SK-N-SH (cell line): ENCODE results near the gene SLC26A4. TPM values are rescaled to one million over a fixed set of nuclear protein-coding genes. Genes with fewer than 3 reads are reported as not detected.

ENCODE experiments used
- CTCF ChIA-PET: fragments of 300-600, 350-600 bp; formaldehyde crosslinking; extraction: SDS; loops from one replicate; lab custom pipeline; 2021; lab: Yijun Ruan, JAX
- POLR2A ChIA-PET: fragments of 350-600 bp; sonication (Branson Sonifier 250); formaldehyde crosslinking; extraction: SDS; loops from one replicate; lab custom pipeline; 2020; ENCODE audit warnings: antibody characterized with exemption, inconsistent platforms; lab: Yijun Ruan, JAX
- DNase-seq: peaks from one replicate; pipeline ENCODE4 v3.0.0; 2012
- H2AFZ ChIP-seq: fragments of 200-600 bp; sonication (generic); 2 replicates; pipeline ENCODE4 v1.8.1; 2016; ENCODE audit warnings: antibody characterized with exemption, mild to moderate bottlenecking, low read depth
- H3F3A ChIP-seq: fragments of 200-600 bp; sonication (generic); replicated peaks from 2 replicates; pipeline ENCODE3; 2016; ENCODE audit warnings: antibody characterized with exemption, mild to moderate bottlenecking; ENCODE audit not compliant: insufficient read depth
- H3K27ac ChIP-seq, 2 experiments: fragments of 200-500 bp in 1 of 2; fragments of 200-600 bp in 1 of 2; sonication (Bioruptor generic) in 1 of 2; sonication (generic), shearing (Covaris generic) in 1 of 2; 2 replicates each; pipeline versions ENCODE4 v1.5.1 to v1.6.1; 2014 to 2016; ENCODE audit warnings: low read depth in 2 of 2, inconsistent platforms in 1 of 2, low read length in 1 of 2, mild to moderate bottlenecking in 1 of 2, mixed read lengths in 1 of 2
- H3K27me3 ChIP-seq: fragments of 200-600 bp; sonication (generic), shearing (Covaris generic); 2 replicates; pipeline ENCODE4 v1.6.1; 2016; ENCODE audit warnings: mixed run types; ENCODE audit not compliant: insufficient read depth
- H3K36me3 ChIP-seq, 2 experiments: fragments of 200-500 bp in 1 of 2; fragments of 200-600 bp in 1 of 2; sonication (Bioruptor generic) in 1 of 2; sonication (generic) in 1 of 2; replicated peaks in 1 of 2; 2 replicates each; pipeline versions ENCODE3 to v1.5.1; 2014 to 2016; ENCODE audit warnings: low read length in 1 of 2, mild to moderate bottlenecking in 1 of 2; ENCODE audit not compliant: insufficient read depth in 2 of 2, control insufficient read depth in 1 of 2
- H3K4me1 ChIP-seq, 2 experiments: fragments of 200-500 bp in 1 of 2; fragments of 200-600 bp in 1 of 2; sonication (Bioruptor generic) in 1 of 2; sonication (generic), shearing (Covaris generic) in 1 of 2; 2 replicates each; pipeline versions ENCODE4 v1.5.1 to v1.6.1; 2014 to 2016; ENCODE audit warnings: low read depth in 1 of 2, low read length in 1 of 2, mixed run types in 1 of 2; ENCODE audit not compliant: insufficient read depth in 2 of 2, control insufficient read depth in 1 of 2
- H3K4me2 ChIP-seq: fragments of 200-600 bp; sonication (generic), shearing (Covaris generic); 2 replicates; pipeline ENCODE4 v1.6.1; 2017; ENCODE audit warnings: mixed run types
- H3K4me3 ChIP-seq, 2 experiments: fragments of 200-500 bp in 1 of 2; fragments of 200-600 bp in 1 of 2; sonication (Bioruptor generic) in 1 of 2; sonication (generic), shearing (Covaris generic) in 1 of 2; 2 replicates each; pipeline versions ENCODE4 v1.5.1 to v1.8.1; 2014 to 2016; ENCODE audit warnings: low read depth in 2 of 2, inconsistent platforms in 1 of 2, low read length in 1 of 2, mild to moderate bottlenecking in 1 of 2, mixed read lengths in 1 of 2, moderate library complexity in 1 of 2
- H3K79me2 ChIP-seq: fragments of 200-600 bp; sonication (generic); 2 replicates; pipeline ENCODE4 v1.8.1; 2017; ENCODE audit warnings: mild to moderate bottlenecking; ENCODE audit not compliant: insufficient read depth
- H3K9ac ChIP-seq: fragments of 200-600 bp; sonication (generic); 2 replicates; pipeline ENCODE4 v1.6.1; 2017; ENCODE audit warnings: mixed run types
- H3K9me2 ChIP-seq: fragments of 200-600 bp; sonication (generic); 2 replicates; pipeline ENCODE4 v1.6.1; 2017; ENCODE audit warnings: mixed run types
- H3K9me3 ChIP-seq: fragments of 200-600 bp; sonication (generic); 2 replicates; pipeline ENCODE4 v1.6.1; 2017; ENCODE audit warnings: mixed run types, mild to moderate bottlenecking, moderate library complexity
- H4K20me1 ChIP-seq: fragments of 200-600 bp; sonication (generic); 2 replicates; pipeline ENCODE4 v1.6.1; 2017; ENCODE audit warnings: mild to moderate bottlenecking, mixed run types; ENCODE audit not compliant: insufficient read depth
- CTCF ChIP-seq: fragments of 200-600 bp; sonication (generic); IDR thresholded peaks from 2 replicates; pipeline ENCODE4 v1.6.1; 2017; ENCODE audit warnings: antibody characterized with exemption, mild to moderate bottlenecking, moderate library complexity
- ELF1 ChIP-seq: IDR thresholded peaks from 2 replicates; pipeline ENCODE4 v1.4.0; 2012
- EZH2phosphoT487 ChIP-seq: fragments of 200-600 bp; sonication (generic); IDR thresholded peaks from 2 replicates; pipeline ENCODE4 v1.6.1; 2017; ENCODE audit warnings: low read depth, mixed run types, mild to moderate bottlenecking, antibody characterized with exemption, moderate library complexity, borderline replicate concordance
- FOSL2 ChIP-seq: IDR thresholded peaks from 2 replicates; pipeline ENCODE4 v1.4.0; 2012; ENCODE audit warnings: low read depth, mild to moderate bottlenecking, moderate library complexity, borderline replicate concordance
- FOXM1 ChIP-seq: IDR thresholded peaks from 2 replicates; pipeline ENCODE4 v1.4.0; 2012; ENCODE audit warnings: low read depth, mild to moderate bottlenecking
- JUND ChIP-seq: IDR thresholded peaks from 2 replicates; pipeline ENCODE4 v1.4.0; 2012
- MAX ChIP-seq: IDR thresholded peaks from 2 replicates; pipeline ENCODE4 v1.4.0; 2012; ENCODE audit warnings: low read depth
- MEF2A ChIP-seq: IDR thresholded peaks from 2 replicates; pipeline ENCODE4 v1.4.0; 2012; ENCODE audit warnings: low read depth, borderline replicate concordance
- NFIC ChIP-seq: IDR thresholded peaks from 2 replicates; pipeline ENCODE4 v1.4.0; 2012; ENCODE audit warnings: borderline replicate concordance
- RAD21 ChIP-seq: IDR thresholded peaks from 2 replicates; pipeline ENCODE4 v1.6.1; 2012; ENCODE audit warnings: mild to moderate bottlenecking, low read length
- REST ChIP-seq: IDR thresholded peaks from 2 replicates; pipeline ENCODE4 v1.6.1; 2012; ENCODE audit warnings: mild to moderate bottlenecking, low read depth, low read length, moderate library complexity
- TAF1 ChIP-seq: IDR thresholded peaks from 2 replicates; pipeline ENCODE4 v1.6.1; 2012; ENCODE audit warnings: low read depth, mild to moderate bottlenecking, low read length, moderate library complexity, borderline replicate concordance
- WGBS: methylation state at CpG from one replicate; pipeline ENCODE4 v1.1.6; 2017; ENCODE audit warnings: low lambda C conversion rate; 5-methylcytosine and 5-hydroxymethylcytosine counted together
- polyA plus RNA-seq, 3 experiments: library from polyadenylated mRNA; depleted of rRNA; stranded (reverse); fragments of >200 nt; gene quantifications; 2 replicates each; pipeline ENCODE4 v1.2.3, GENCODE V29; 2012

Gene SLC26A4
- polyA plus RNA-seq, 1 of the 3 experiments (the other 2 are of a cell fraction), result 0.61 TPM

- TF ChIP-seq EZH2phosphoT487, result no peak
- no peak for TF ChIP-seq TAF1
- TF ChIP-seq MAX, result no peak
- TF ChIP-seq NFIC, result no peak
Measured at GRCh38 chr7:107642501-107642900, 18.1 kb upstream of the SLC26A4 start (continued).

- H3K27ac ChIP-seq, result peak overlapping the region in 1 of 2 experiments; percentile 32; a peak in 2 of 4 replicates
- TF ChIP-seq REST (no peak), MEF2A (no peak), FOXM1 (no peak), FOSL2 (peak; percentile 62), JUND (peak; percentile 54; the same call in 1 of the 2 replicates), CTCF (peak; percentile 64), ELF1 (no peak), TAF1 (no peak), RAD21 (no peak)
- TF ChIP-seq, all 33 proteins: peak for 3
- CTCF ChIA-PET, result no interaction called here
Measured at GRCh38 chr7:107643407-107643806, 17.2 kb upstream of the SLC26A4 start.

More at GRCh38 chr7:107643407-107643806, 17.2 kb upstream of the SLC26A4 start:
- no peak overlapping the region for H3K4me3 ChIP-seq
- H3K4me1 ChIP-seq, result peaks cover 3 to 13% of the 10 kb centered on the region in 2 experiments; a peak in 2 of 4 replicates
- WGBS, result 30% methylated on average over 1 of the region's 1 CpG
- no peak overlapping the region for H3K9ac ChIP-seq
- peak overlapping the region; percentile 45; the same call in 1 of the 2 replicates for H2AFZ ChIP-seq
- no peak for DNase-seq
- H3K9me3 ChIP-seq, result no peaks in the 10 kb centered on the region
- POLR2A ChIA-PET, result no interaction called here
- H3F3A ChIP-seq, result peaks cover 4% of the 10 kb centered on the region
- H3K9me2 ChIP-seq, result no peaks in the 10 kb centered on the region
- H3K79me2 ChIP-seq, result no peaks in the 10 kb centered on the region
- H4K20me1 ChIP-seq, result no peaks in the 10 kb centered on the region
- no peaks in the 10 kb centered on the region for H3K36me3 ChIP-seq
- no peaks in the 10 kb centered on the region for H3K27me3 ChIP-seq
- 0 out of 2 replicates have a peak overlapping the region, but pooled peaks have one; percentile 9 for H3K4me2 ChIP-seq
